Frontal cortex (tissue), 4 donors: ENCODE data around the gene ZNF692. TPM values are rescaled to one million over a fixed set of nuclear protein-coding genes. Genes with fewer than 3 reads are reported as not detected.
"Not testable (repeated sequence)": the region's sequence is repeated elsewhere in the genome, so short reads cannot be mapped to it uniquely, and the experiment has no call there.

Experiments used
- DNase-seq, 2 donors: peaks; one replicate each; pipeline ENCODE4 v3.0.0; 2012; ENCODE audit warnings: low spot score in 2 of 2
- FAIRE-seq: peaks from 2 replicates; lab custom pipeline; 2012; peaks lifted over from hg19 to GRCh38; lab: Jason Lieb, UNC
- total RNA-seq: library from RNA; depleted of rRNA; stranded (reverse); fragments of >200 nt; gene quantifications from one replicate; pipeline ENCODE4 v1.2.3, GENCODE V29; 2014
- donor health status: control.
- donor health status: control.
- donor health status: control.

ZNF692 gene
- 19.6 TPM for total RNA-seq

GRCh38 chr1:248858891-248859889 is at the start of gene ZNF692:
Gene ZNF692 (minus strand): TSS chr1:248859085. CDS start chr1:248858309, 776 bp downstream.
- FAIRE-seq: no peak
- peak; percentile 98 for DNase-seq

- FAIRE-seq: no peak
These were observed 48.1 kb upstream of the ZNF692 start for GRCh38 chr1:248906753-248907661.

GRCh38 chr1:248906009-248906752 is 47.3 kb upstream of the ZNF692 start, which contains the start of gene PGBD2:
Gene PGBD2 (plus strand): TSS chr1:248906235. CDS start chr1:248913863, 7,628 bp downstream.
- DNase-seq: peak; percentile 96
- no peak for FAIRE-seq

More at GRCh38 chr1:248906753-248907661, 48.1 kb upstream of the ZNF692 start:
- DNase-seq: no peak

GRCh38 chr1:248905662-248906008 is 46.8 kb upstream of the ZNF692 start:
- DNase-seq: no peak
- FAIRE-seq: no peak

- no peak for FAIRE-seq
- DNase-seq: no peak
These were observed 45.7 kb upstream of the ZNF692 start for GRCh38 chr1:248904437-248905216.

GRCh38 chr1:248901578-248901977 is 42.7 kb upstream of the ZNF692 start:
- FAIRE-seq (no peak), DNase-seq (no peak)

- DNase-seq (no peak), FAIRE-seq (no peak)
These were observed 41.8 kb upstream of the ZNF692 start for GRCh38 chr1:248900637-248901036.

GRCh38 chr1:248897412-248898337 is 38.8 kb upstream of the ZNF692 start:
- FAIRE-seq: no peak
- DNase-seq: no peak

GRCh38 chr1:248894837-248895236 is 36.0 kb upstream of the ZNF692 start:
- FAIRE-seq (no peak), DNase-seq (no peak)

- FAIRE-seq (no peak), DNase-seq (no peak)
These were observed 33.7 kb upstream of the ZNF692 start for GRCh38 chr1:248892590-248892989.

- FAIRE-seq (no peak), DNase-seq (no peak)
These were observed 32.9 kb upstream of the ZNF692 start for GRCh38 chr1:248891758-248892157.

- DNase-seq (no peak), FAIRE-seq (no peak)
These were observed 31.9 kb upstream of the ZNF692 start for GRCh38 chr1:248890549-248891498.

- DNase-seq, FAIRE-seq: not testable (repeated sequence)
These were observed 31.0 kb upstream of the ZNF692 start for GRCh38 chr1:248889914-248890243.

- FAIRE-seq: no peak
- DNase-seq: no peak
These were observed 27.5 kb upstream of the ZNF692 start for GRCh38 chr1:248886237-248886895.

- FAIRE-seq (no peak), DNase-seq (no peak)
These were observed 26.8 kb upstream of the ZNF692 start for GRCh38 chr1:248885646-248886045.

GRCh38 chr1:248884632-248885295 is 25.9 kb upstream of the ZNF692 start:
- DNase-seq (no peak), FAIRE-seq (no peak)
